ENCODE measurements around the gene MINDY4B. TPM values are rescaled to one million over a fixed set of nuclear protein-coding genes. Genes with fewer than 3 reads are reported as not detected.

The MINDY4B gene
- total RNA-seq, 1 donor from 2014 or later, result not detected

DNA sequence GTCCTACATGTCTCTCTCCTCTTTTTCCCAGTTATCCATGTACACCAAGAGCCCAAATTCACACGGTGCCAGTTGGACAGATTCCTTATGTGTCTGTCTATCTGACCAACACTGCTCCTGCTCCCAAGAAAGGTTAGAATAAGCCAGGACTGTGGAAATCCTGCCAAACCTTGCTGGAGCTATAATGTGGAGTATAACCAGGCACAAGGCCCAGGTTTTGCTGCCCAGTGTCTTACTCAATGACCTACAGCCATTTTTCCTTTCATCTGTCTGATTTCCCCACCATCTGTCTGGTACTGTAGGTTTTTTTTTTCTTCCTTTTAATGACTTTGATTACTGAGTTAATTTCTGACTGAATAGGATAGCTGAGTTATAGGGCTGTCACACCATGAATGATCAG is 26.5 kb upstream of the MINDY4B start:
- H3K9me3 ChIP-seq (ENCODE audit: insufficient read depth, low read depth, low read length), result no peaks in the 10 kb centered on the region
- DNase-seq (ENCODE audit: low read depth), result no peak
- H4K20me1 ChIP-seq (ENCODE audit: insufficient read depth, low read length), result no peaks in the 10 kb centered on the region
- H2AFZ ChIP-seq (ENCODE audit: low read depth, low read length), result no peak overlapping the region
- H3K4me3 ChIP-seq (ENCODE audit: insufficient read depth, low read depth, low read length), result no peak overlapping the region
- peaks cover 17% of the 10 kb centered on the region for H3K27me3 ChIP-seq (ENCODE audit: insufficient read depth, low read length)
- no peak overlapping the region for H3K9ac ChIP-seq (ENCODE audit: low read length)
- Mint-ChIP-seq H3K4me3 (ENCODE audit: unreplicated experiment) (no peak overlapping the region), H3K9me3 (ENCODE audit: unreplicated experiment) (no peaks in the 10 kb centered on the region), H3K4me1 (ENCODE audit: low read depth, unreplicated experiment) (no peaks in the 10 kb centered on the region), H3K27me3 (ENCODE audit: low read depth, unreplicated experiment) (peaks cover 53% of the 10 kb centered on the region), H3K36me3 (ENCODE audit: low read depth, unreplicated experiment) (no peaks in the 10 kb centered on the region), H3K27ac (ENCODE audit: unreplicated experiment) (no peak overlapping the region)
- TF ChIP-seq, protein P1, sequence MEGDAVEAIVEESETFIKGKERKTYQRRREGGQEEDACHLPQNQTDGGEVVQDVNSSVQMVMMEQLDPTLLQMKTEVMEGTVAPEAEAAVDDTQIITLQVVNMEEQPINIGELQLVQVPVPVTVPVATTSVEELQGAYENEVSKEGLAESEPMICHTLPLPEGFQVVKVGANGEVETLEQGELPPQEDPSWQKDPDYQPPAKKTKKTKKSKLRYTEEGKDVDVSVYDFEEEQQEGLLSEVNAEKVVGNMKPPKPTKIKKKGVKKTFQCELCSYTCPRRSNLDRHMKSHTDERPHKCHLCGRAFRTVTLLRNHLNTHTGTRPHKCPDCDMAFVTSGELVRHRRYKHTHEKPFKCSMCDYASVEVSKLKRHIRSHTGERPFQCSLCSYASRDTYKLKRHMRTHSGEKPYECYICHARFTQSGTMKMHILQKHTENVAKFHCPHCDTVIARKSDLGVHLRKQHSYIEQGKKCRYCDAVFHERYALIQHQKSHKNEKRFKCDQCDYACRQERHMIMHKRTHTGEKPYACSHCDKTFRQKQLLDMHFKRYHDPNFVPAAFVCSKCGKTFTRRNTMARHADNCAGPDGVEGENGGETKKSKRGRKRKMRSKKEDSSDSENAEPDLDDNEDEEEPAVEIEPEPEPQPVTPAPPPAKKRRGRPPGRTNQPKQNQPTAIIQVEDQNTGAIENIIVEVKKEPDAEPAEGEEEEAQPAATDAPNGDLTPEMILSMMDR (IDR thresholded peaks at IDR 0.05; ENCODE audit: insufficient read depth, low read depth, low read length), result no peak
- no peak for TF ChIP-seq EZH2 (IDR thresholded peaks at IDR 0.05; ENCODE audit: insufficient read depth, low read length)
- no peaks in the 10 kb centered on the region for H3K36me3 ChIP-seq (ENCODE audit: insufficient read depth, low read length)
- no peak for FAIRE-seq
- no peak overlapping the region for H3K27ac ChIP-seq (ENCODE audit: low read depth, low read length)
- H3K79me2 ChIP-seq (ENCODE audit: insufficient read depth, low read length), result no peaks in the 10 kb centered on the region
- no peak overlapping the region for H3K4me2 ChIP-seq (ENCODE audit: low read length)
- H3K4me1 ChIP-seq (ENCODE audit: insufficient read depth, low read length), result no peaks in the 10 kb centered on the region

GRCh38 chr3:150930839-150931238 is 25.6 kb upstream of the MINDY4B start:
- Mint-ChIP-seq H3K36me3 (ENCODE audit: low read depth, unreplicated experiment) (no peaks in the 10 kb centered on the region), H3K4me1 (ENCODE audit: low read depth, unreplicated experiment) (no peaks in the 10 kb centered on the region), H3K27me3 (ENCODE audit: low read depth, unreplicated experiment) (peaks cover 53% of the 10 kb centered on the region), H3K4me3 (ENCODE audit: unreplicated experiment) (no peak overlapping the region), H3K27ac (ENCODE audit: unreplicated experiment) (no peak overlapping the region), H3K9me3 (ENCODE audit: unreplicated experiment) (no peaks in the 10 kb centered on the region)
- TF ChIP-seq, protein P1 (IDR thresholded peaks at IDR 0.05; ENCODE audit: insufficient read depth, low read depth, low read length), result no peak
- no peak for TF ChIP-seq EZH2 (IDR thresholded peaks at IDR 0.05; ENCODE audit: insufficient read depth, low read length)
- FAIRE-seq (no peak), DNase-seq (ENCODE audit: low read depth) (no peak)
- no peak overlapping the region for H2AFZ ChIP-seq (ENCODE audit: low read depth, low read length)
- H3K4me1 ChIP-seq (ENCODE audit: insufficient read depth, low read length), result no peaks in the 10 kb centered on the region
- H3K79me2 ChIP-seq (ENCODE audit: insufficient read depth, low read length), result no peaks in the 10 kb centered on the region
- no peak overlapping the region for H3K4me2 ChIP-seq (ENCODE audit: low read length)
- no peak overlapping the region for H3K27ac ChIP-seq (ENCODE audit: low read depth, low read length)
- H3K36me3 ChIP-seq (ENCODE audit: insufficient read depth, low read length), result no peaks in the 10 kb centered on the region
- H3K27me3 ChIP-seq (ENCODE audit: insufficient read depth, low read length), result peaks cover 17% of the 10 kb centered on the region
- no peak overlapping the region for H3K9ac ChIP-seq (ENCODE audit: low read length)
- H3K4me3 ChIP-seq (ENCODE audit: insufficient read depth, low read depth, low read length), result no peak overlapping the region
- H3K9me3 ChIP-seq (ENCODE audit: insufficient read depth, low read depth, low read length), result no peaks in the 10 kb centered on the region
- H4K20me1 ChIP-seq (ENCODE audit: insufficient read depth, low read length), result no peaks in the 10 kb centered on the region

DNA sequence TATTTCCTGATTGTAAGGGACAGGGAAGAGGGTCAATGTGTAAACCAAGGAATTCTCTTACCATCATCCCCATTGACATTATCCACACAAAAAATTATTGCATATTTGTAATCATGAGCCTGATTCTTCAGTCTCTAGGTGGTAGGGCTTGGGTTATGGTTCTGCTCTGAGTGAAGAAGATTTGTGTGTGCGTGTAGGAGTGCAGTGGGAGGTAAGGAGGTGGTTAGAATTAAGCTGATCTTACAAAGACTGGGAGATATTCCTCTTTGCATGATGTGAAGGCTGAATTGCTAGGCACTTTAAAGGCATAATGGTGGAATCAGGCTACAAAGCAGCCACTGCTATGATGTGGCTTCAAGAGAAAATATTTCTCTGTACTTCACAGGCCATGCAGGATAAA is 23.0 kb upstream of the MINDY4B start:
- no peak for TF ChIP-seq EZH2 (IDR thresholded peaks at IDR 0.05; ENCODE audit: insufficient read depth, low read length)
- TF ChIP-seq, protein P1 (IDR thresholded peaks at IDR 0.05; ENCODE audit: insufficient read depth, low read depth, low read length), result no peak
- Histone ChIP-seq H3K4me3 (ENCODE audit: insufficient read depth, low read depth, low read length) (no peak overlapping the region), H3K9ac (ENCODE audit: low read length) (no peak overlapping the region), H4K20me1 (ENCODE audit: insufficient read depth, low read length) (no peaks in the 10 kb centered on the region), H3K9me3 (ENCODE audit: insufficient read depth, low read depth, low read length) (no peaks in the 10 kb centered on the region), H3K4me1 (ENCODE audit: insufficient read depth, low read length) (no peaks in the 10 kb centered on the region), H3K4me2 (ENCODE audit: low read length) (no peak overlapping the region), H3K79me2 (ENCODE audit: insufficient read depth, low read length) (no peaks in the 10 kb centered on the region), H3K27me3 (ENCODE audit: insufficient read depth, low read length) (peaks cover 19% of the 10 kb centered on the region), H3K36me3 (ENCODE audit: insufficient read depth, low read length) (no peaks in the 10 kb centered on the region), H2AFZ (ENCODE audit: low read depth, low read length) (no peak overlapping the region), H3K27ac (ENCODE audit: low read depth, low read length) (no peak overlapping the region)
- Mint-ChIP-seq H3K4me1 (ENCODE audit: low read depth, unreplicated experiment) (no peaks in the 10 kb centered on the region), H3K27me3 (ENCODE audit: low read depth, unreplicated experiment) (peaks cover 60% of the 10 kb centered on the region), H3K36me3 (ENCODE audit: low read depth, unreplicated experiment) (no peaks in the 10 kb centered on the region), H3K9me3 (ENCODE audit: unreplicated experiment) (no peaks in the 10 kb centered on the region), H3K27ac (ENCODE audit: unreplicated experiment) (no peak overlapping the region), H3K4me3 (ENCODE audit: unreplicated experiment) (no peak overlapping the region)
- FAIRE-seq (no peak), DNase-seq (ENCODE audit: low read depth) (no peak)
